OCI-LY3 (cell line): ENCODE data around the gene UNC93A.
"Not testable (repeated sequence)": the region's sequence is repeated elsewhere in the genome, so short reads cannot be mapped to it uniquely, and the experiment has no call there.

Source experiments
- EZH2phosphoT487 ChIP-seq: fragments of 200-600 bp; shearing (Covaris generic); IDR thresholded peaks from 2 replicates; pipeline ENCODE4 v1.6.1; 2018; ENCODE audit warnings: antibody characterized with exemption, mixed run types, low read depth
- TF ChIP-seq, protein P1 (sequence below): fragments of 200-600, 300-600 bp; sonication (generic); IDR thresholded peaks from 2 replicates; pipeline ENCODE4 v1.5.1; 2014; ENCODE audit warnings: antibody characterized with exemption, low read length, low read depth

DNA sequence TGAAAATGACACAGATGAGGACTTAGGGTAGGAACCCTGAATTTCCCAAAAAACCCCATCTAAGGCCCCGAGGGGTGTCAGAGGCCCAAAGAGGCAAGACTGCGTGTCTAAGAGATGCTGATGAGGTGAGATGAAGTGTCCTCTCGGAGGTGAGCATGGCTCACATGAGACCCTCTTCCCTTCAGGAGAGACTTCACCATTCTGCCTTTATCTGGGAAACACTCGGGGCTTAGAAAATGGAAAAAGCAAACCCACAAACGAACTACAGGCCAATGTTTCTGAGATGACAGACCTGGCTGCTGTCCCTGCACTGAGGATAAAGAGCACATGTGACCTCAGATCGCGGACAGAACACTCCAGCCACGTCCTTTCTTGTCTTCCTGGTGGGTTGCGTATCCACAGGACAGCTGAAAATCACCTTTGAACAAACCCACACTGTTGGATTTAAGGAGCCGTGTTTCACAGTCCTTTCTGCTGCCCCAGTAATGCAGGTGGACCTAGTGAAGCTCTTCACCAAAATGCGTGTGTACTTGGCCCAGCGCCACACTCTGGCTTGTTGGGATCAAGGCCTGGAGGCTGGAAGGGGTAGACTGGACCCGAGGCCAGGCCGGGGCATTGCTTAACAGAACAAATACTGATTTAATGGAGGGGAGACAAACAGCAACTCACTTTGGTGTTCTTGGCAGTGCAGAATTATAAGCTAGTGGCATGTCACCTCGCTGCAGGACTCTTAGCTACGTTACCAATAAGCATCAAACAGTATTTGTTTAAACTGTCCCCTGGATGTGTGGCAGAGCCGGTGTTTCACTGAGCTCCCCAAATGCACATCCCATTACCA is 18.5 kb downstream of the UNC93A start:
- TF ChIP-seq, protein P1, sequence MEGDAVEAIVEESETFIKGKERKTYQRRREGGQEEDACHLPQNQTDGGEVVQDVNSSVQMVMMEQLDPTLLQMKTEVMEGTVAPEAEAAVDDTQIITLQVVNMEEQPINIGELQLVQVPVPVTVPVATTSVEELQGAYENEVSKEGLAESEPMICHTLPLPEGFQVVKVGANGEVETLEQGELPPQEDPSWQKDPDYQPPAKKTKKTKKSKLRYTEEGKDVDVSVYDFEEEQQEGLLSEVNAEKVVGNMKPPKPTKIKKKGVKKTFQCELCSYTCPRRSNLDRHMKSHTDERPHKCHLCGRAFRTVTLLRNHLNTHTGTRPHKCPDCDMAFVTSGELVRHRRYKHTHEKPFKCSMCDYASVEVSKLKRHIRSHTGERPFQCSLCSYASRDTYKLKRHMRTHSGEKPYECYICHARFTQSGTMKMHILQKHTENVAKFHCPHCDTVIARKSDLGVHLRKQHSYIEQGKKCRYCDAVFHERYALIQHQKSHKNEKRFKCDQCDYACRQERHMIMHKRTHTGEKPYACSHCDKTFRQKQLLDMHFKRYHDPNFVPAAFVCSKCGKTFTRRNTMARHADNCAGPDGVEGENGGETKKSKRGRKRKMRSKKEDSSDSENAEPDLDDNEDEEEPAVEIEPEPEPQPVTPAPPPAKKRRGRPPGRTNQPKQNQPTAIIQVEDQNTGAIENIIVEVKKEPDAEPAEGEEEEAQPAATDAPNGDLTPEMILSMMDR: not testable (repeated sequence)
- not testable (repeated sequence) for TF ChIP-seq EZH2phosphoT487
